IMR-90 (cell line): ENCODE measurements around the gene UBR7. TPM values are rescaled to one million over a fixed set of nuclear protein-coding genes. Genes with fewer than 3 reads are reported as not detected.
A peak's percentile ranks its signal among the peaks of the same experiment; 100 is the strongest.

Experiments used
- ATAC-seq: fragments of 200-7000 bp; cut with Tn5 transposase; 2 replicates; pipeline ENCODE4 v1.9.1; 2020; ENCODE audit warnings: low read depth, mild to moderate bottlenecking, moderate library complexity
- BruUV-seq: library from RNA; stranded (reverse); fragments of 400-500 nt; replicated peaks from 2 replicates; lab custom pipeline; 2021; lab: Mats Ljungman, UMichigan
- CTCF ChIA-PET: fragments of 300-600 bp; formaldehyde crosslinking; extraction: SDS; loops from one replicate; lab custom pipeline; 2021; ENCODE audit warnings: antibody characterized with exemption; lab: Yijun Ruan, JAX
- POLR2A ChIA-PET: fragments of 300-600 bp; sonication (Branson Sonifier 250); formaldehyde crosslinking; loops from one replicate; lab custom pipeline; 2022; ENCODE audit warnings: antibody characterized with exemption; ENCODE audit not compliant: unreplicated experiment; lab: Charles Lee
- DNase-seq: peaks from one replicate; pipeline ENCODE4 v3.0.0; 2013
- H2AFZ ChIP-seq: replicated peaks from 2 replicates; pipeline ENCODE3; 2013; ENCODE audit warnings: low read length, mild to moderate bottlenecking; ENCODE audit not compliant: poor library complexity
- H2AK5ac ChIP-seq: 2 replicates; pipeline ENCODE4 v1.6.1; 2013; ENCODE audit warnings: low read depth, low read length, inconsistent platforms
- H2AK9ac ChIP-seq: replicated peaks from 2 replicates; pipeline ENCODE3; 2013; ENCODE audit warnings: mild to moderate bottlenecking, low read depth, low read length, moderate library complexity; ENCODE audit not compliant: poor library complexity
- H2BK120ac ChIP-seq: 2 replicates; pipeline ENCODE4 v1.6.1; 2013; ENCODE audit warnings: low read depth, low read length, inconsistent platforms
- H2BK15ac ChIP-seq: 3 replicates; pipeline ENCODE4 v1.6.1; 2013; ENCODE audit warnings: low read depth, low read length, inconsistent platforms
- H2BK20ac ChIP-seq: 2 replicates; pipeline ENCODE4 v1.6.1; 2013; ENCODE audit warnings: low read depth, mild to moderate bottlenecking, inconsistent platforms, low read length, moderate library complexity
- H2BK5ac ChIP-seq: 2 replicates; pipeline ENCODE4 v1.6.1; 2013; ENCODE audit warnings: mild to moderate bottlenecking, low read depth, low read length, inconsistent platforms; ENCODE audit not compliant: poor library complexity, severe bottlenecking
- H3K14ac ChIP-seq: replicated peaks from 2 replicates; pipeline ENCODE4 v1.6.1; 2013; ENCODE audit warnings: low read depth, low read length, inconsistent platforms
- H3K18ac ChIP-seq: 2 replicates; pipeline ENCODE4 v1.6.1; 2013; ENCODE audit warnings: low read depth, low read length, control low read depth
- H3K23ac ChIP-seq: 2 replicates; pipeline ENCODE4 v1.6.1; 2013; ENCODE audit warnings: low read depth, low read length, inconsistent platforms
- H3K27ac ChIP-seq: 2 replicates; pipeline ENCODE4 v1.5.1; 2013; ENCODE audit warnings: mild to moderate bottlenecking, control low read depth, low read length; ENCODE audit not compliant: insufficient read depth
- H3K27me3 ChIP-seq: 2 replicates; pipeline ENCODE4 v1.6.1; 2013; ENCODE audit warnings: low read length; ENCODE audit not compliant: control insufficient read depth, insufficient read depth
- H3K36me3 ChIP-seq: 2 replicates; pipeline ENCODE4 v1.6.1; 2013; ENCODE audit warnings: low read length, mixed read lengths; ENCODE audit not compliant: control insufficient read depth, insufficient read depth
- H3K4ac ChIP-seq: 2 replicates; pipeline ENCODE4 v1.6.1; 2013; ENCODE audit warnings: low read depth, low read length, inconsistent platforms
- H3K4me1 ChIP-seq: 2 replicates; pipeline ENCODE4 v1.6.1; 2013; ENCODE audit warnings: low read length, mixed read lengths; ENCODE audit not compliant: control insufficient read depth, insufficient read depth
- H3K4me2 ChIP-seq: 2 replicates; pipeline ENCODE4 v1.6.1; 2013; ENCODE audit warnings: low read depth, mild to moderate bottlenecking, control low read depth, low read length, moderate library complexity
- H3K4me3 ChIP-seq: 2 replicates; pipeline ENCODE4 v1.5.1; 2013; ENCODE audit warnings: low read depth, mild to moderate bottlenecking, control low read depth, low read length, moderate library complexity; ENCODE audit not compliant: insufficient read depth
- H3K56ac ChIP-seq: 2 replicates; pipeline ENCODE4 v1.6.1; 2013; ENCODE audit warnings: low read length, inconsistent platforms; ENCODE audit not compliant: insufficient read depth; ENCODE audit errors: extremely low read depth
- H3K79me1 ChIP-seq, 2 experiments: 2 replicates each; pipeline ENCODE4 v1.6.1; 2013; ENCODE audit warnings: low read length in 2 of 2, inconsistent platforms in 1 of 2, low read depth in 1 of 2
- H3K9ac ChIP-seq: 2 replicates; pipeline ENCODE4 v1.6.1; 2013; ENCODE audit warnings: low read depth, low read length, control low read depth
- H3K9me1 ChIP-seq: 2 replicates; pipeline ENCODE4 v1.6.1; 2013; ENCODE audit warnings: low read length, inconsistent platforms; ENCODE audit not compliant: insufficient read depth
- H3K9me3 ChIP-seq: 2 replicates; pipeline ENCODE4 v1.6.1; 2013; ENCODE audit warnings: low read length; ENCODE audit not compliant: control insufficient read depth, insufficient read depth
- H4K20me1 ChIP-seq: 2 replicates; pipeline ENCODE4 v1.6.1; 2013; ENCODE audit warnings: low read length, inconsistent platforms; ENCODE audit not compliant: insufficient read depth
- H4K5ac ChIP-seq: 2 replicates; pipeline ENCODE4 v1.6.1; 2013; ENCODE audit warnings: mild to moderate bottlenecking, low read depth, low read length, control low read depth
- H4K8ac ChIP-seq, 2 experiments: 2 replicates each; pipeline ENCODE4 v1.6.1; 2013; ENCODE audit warnings: low read depth in 2 of 2, low read length in 2 of 2, control low read depth in 1 of 2, inconsistent platforms in 1 of 2
- H4K91ac ChIP-seq: 2 replicates; pipeline ENCODE4 v1.6.1; 2013; ENCODE audit warnings: low read depth, low read length, inconsistent platforms; ENCODE audit not compliant: insufficient read depth
- CEBPB ChIP-seq: IDR thresholded peaks from 2 replicates; pipeline ENCODE4 v1.6.1; 2012; ENCODE audit warnings: low read depth, low read length, improper control_type of control experiment
- FOS ChIP-seq: fragments of 150-350 bp; IDR thresholded peaks from 2 replicates; pipeline ENCODE4 v1.6.1; 2016; ENCODE audit warnings: low read depth, low read length
- MAFK ChIP-seq: IDR thresholded peaks from 2 replicates; pipeline ENCODE4 v1.6.1; 2012; ENCODE audit warnings: low read depth, low read length, improper control_type of control experiment
- MAZ ChIP-seq: IDR thresholded peaks from 2 replicates; pipeline ENCODE4 v1.6.1; 2012; ENCODE audit warnings: low read depth, mild to moderate bottlenecking, low read length, improper control_type of control experiment, moderate library complexity, borderline replicate concordance
- MXI1 ChIP-seq: IDR thresholded peaks from 2 replicates; pipeline ENCODE4 v1.6.1; 2012; ENCODE audit warnings: low read depth, mild to moderate bottlenecking, low read length, moderate library complexity, borderline replicate concordance
- NFE2L2 ChIP-seq: fragments of 150-350 bp; IDR thresholded peaks from 2 replicates; pipeline ENCODE4 v1.6.1; 2016; ENCODE audit warnings: low read depth, mild to moderate bottlenecking, low read length
- POLR2A ChIP-seq: IDR thresholded peaks from 2 replicates; pipeline ENCODE4 v1.6.1; 2012; ENCODE audit warnings: mild to moderate bottlenecking, low read depth, low read length
- RAD21 ChIP-seq: IDR thresholded peaks from 2 replicates; pipeline ENCODE4 v1.6.1; 2012; ENCODE audit warnings: low read length, improper control_type of control experiment
- RCOR1 ChIP-seq: IDR thresholded peaks from 2 replicates; pipeline ENCODE4 v1.6.1; 2012; ENCODE audit warnings: mild to moderate bottlenecking, low read length, improper control_type of control experiment; ENCODE audit not compliant: insufficient replicate concordance
- RFX5 ChIP-seq: IDR thresholded peaks from 2 replicates; pipeline ENCODE4 v1.8.0; 2012; ENCODE audit warnings: low read depth, mild to moderate bottlenecking, low read length, moderate library complexity
- USF2 ChIP-seq: fragments of 150-350 bp; IDR thresholded peaks from 2 replicates; pipeline ENCODE4 v1.6.1; 2017; ENCODE audit warnings: mild to moderate bottlenecking, antibody characterized with exemption, low read length, low read depth
- WGBS, 2 experiments: methylation state at CpG; one replicate each; pipeline versions ENCODE4 v1.1.5 to v1.1.7; 2013; ENCODE audit warnings: missing lambda C conversion rate in 2 of 2; ENCODE audit not compliant: insufficient read length in 1 of 2; ENCODE audit errors: extremely low coverage in 2 of 2; 5-methylcytosine and 5-hydroxymethylcytosine counted together
- dilution Hi-C: fragments of 300-500 bp; cut with HindIII; formaldehyde crosslinking; loops from one replicate; pipeline ENCODE4 v1.14.3; 2018; ENCODE audit warnings: low sequenced_read_pairs; ENCODE audit not compliant: unreplicated experiment
- in situ Hi-C: fragments of 300-500 bp; cut with MboI; formaldehyde crosslinking; loops from 3 replicates; pipeline ENCODE4 v1.14.3; 2019; ENCODE audit warnings: low sequenced_read_pairs, inconsistent platforms, mixed read lengths
- intact Hi-C: fragments of 100-400 bp; cut with micrococcal nuclease; formaldehyde crosslinking; loops from 2 replicates; pipeline ENCODE4 v1.10.0; 2022
- polyA plus RNA-seq, 3 experiments: library from polyadenylated mRNA; depleted of rRNA; stranded (reverse); fragments of >200 nt; gene quantifications; 2 replicates each; pipeline ENCODE4 v1.2.3, GENCODE V29; 2012; ENCODE audit warnings: low replicate concordance in 1 of 3
- total RNA-seq: library from RNA; depleted of rRNA; stranded (reverse); fragments of >200 nt; gene quantifications from 2 replicates; pipeline ENCODE4 v1.2.3, GENCODE V29; 2012

The UBR7 gene
- total and polyA plus RNA-seq, 2 of the 4 experiments (the other 2 are of a cell fraction): 24.2 to 29.4 TPM

DNA sequence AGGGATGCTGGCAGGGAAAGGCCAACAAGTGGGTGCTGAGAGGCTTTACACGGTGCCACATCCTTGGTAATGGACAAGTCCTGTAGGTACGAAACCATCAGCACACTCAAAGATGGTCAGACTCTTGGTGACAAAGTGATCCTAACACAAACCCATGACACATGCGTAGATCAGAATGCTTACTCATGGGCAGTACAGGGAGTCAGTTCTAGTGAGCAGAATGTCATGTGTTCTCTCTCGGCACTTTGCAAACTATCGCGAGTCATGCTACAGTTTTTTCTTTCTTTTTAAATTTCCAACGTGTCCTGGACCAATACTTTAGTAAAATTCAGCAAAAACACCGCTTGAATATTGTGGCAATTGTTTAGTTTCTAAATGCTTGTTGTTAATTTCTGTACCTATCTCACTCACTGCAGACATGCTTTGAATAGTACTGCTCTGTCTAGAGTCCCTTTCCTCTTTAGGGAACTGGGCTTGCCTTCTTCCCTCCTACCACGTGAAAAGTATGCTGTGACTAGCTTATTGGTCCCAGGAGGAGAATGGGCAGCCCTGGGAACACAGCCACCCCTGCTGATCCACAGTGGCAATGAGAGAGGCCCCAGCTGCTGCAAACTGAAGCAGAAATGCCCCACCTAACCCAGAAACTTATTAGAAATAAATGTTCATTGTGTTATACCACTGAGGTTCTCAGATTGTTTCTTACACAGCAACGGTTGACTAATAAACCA, 62.4 kb downstream of the UBR7 start:
- peak overlapping the region; percentile 77 for H2BK120ac ChIP-seq
- H4K5ac ChIP-seq: no peak overlapping the region
- BruUV-seq: no TSS peak
- dilution Hi-C loops (no loop called here), in situ Hi-C loops (no loop called here), intact Hi-C loops (no loop called here)
- H3K4me1 ChIP-seq: peaks cover 5% of the 10 kb centered on the region; the same call in 1 of the 2 replicates
- no peak overlapping the region for H2BK15ac ChIP-seq
- H3K9ac ChIP-seq: no peak overlapping the region
- peak overlapping the region; percentile 4; the same call in 1 of the 2 replicates for H4K91ac ChIP-seq
- DNase-seq (peak; percentile 90), ATAC-seq (peak; percentile 84)
- ChIA-PET CTCF (interaction anchor here (1.5 kb wide), 1 partner anchor 11 kb away, joined by 5 read pairs; no protein-coding TSS in a partner anchor), POLR2A (no interaction called here)
- peak overlapping the region; percentile 86 for H3K14ac ChIP-seq
- no peak for TF ChIP-seq RAD21
- peak; percentile 64 for TF ChIP-seq NFE2L2
- no peak for TF ChIP-seq POLR2A
- TF ChIP-seq RFX5: no peak
- TF ChIP-seq MXI1: no peak
- 0 out of 2 replicates have a peak, but pooled peaks have one; percentile 34 for TF ChIP-seq MAFK
- TF ChIP-seq USF2: peak; percentile 44; the same call in 1 of the 2 replicates
- no peak for TF ChIP-seq MAZ
- TF ChIP-seq CEBPB: no peak
- TF ChIP-seq RCOR1: no peak
- peak; percentile 41 for TF ChIP-seq FOS
- 100% methylated on average over 1 of the region's 10 CpGs; no CpG with 5 or more reads in 1 of the 2 experiments for WGBS, 2 experiments
- no peaks in the 10 kb centered on the region for H3K9me3 ChIP-seq
- peak overlapping the region; percentile 82 for H2AFZ ChIP-seq
- peak overlapping the region; percentile 78; the same call in 1 of the 2 replicates for H3K23ac ChIP-seq
- peaks cover 5% of the 10 kb centered on the region for H3K36me3 ChIP-seq
- no peak overlapping the region for H2BK20ac ChIP-seq
- peak overlapping the region in 1 of 2 experiments; percentile 44; a peak in 1 of 4 replicates for H4K8ac ChIP-seq
- peak overlapping the region; percentile 0; the same call in 1 of the 2 replicates for H3K18ac ChIP-seq
- H3K9me1 ChIP-seq: peaks cover 7% of the 10 kb centered on the region
- no peak overlapping the region for H3K56ac ChIP-seq
- no peaks in the 10 kb centered on the region; the same call in 1 of the 2 replicates for H4K20me1 ChIP-seq
- H3K27me3 ChIP-seq: no peaks in the 10 kb centered on the region
- H3K27ac ChIP-seq: 0 out of 2 replicates have a peak overlapping the region, but pooled peaks have one; percentile 3
- H2AK9ac ChIP-seq: no peak overlapping the region
- peak overlapping the region; percentile 67; the same call in 1 of the 2 replicates for H3K4me2 ChIP-seq
- peaks cover 40 to 71% of the 10 kb centered on the region in 2 experiments for H3K79me1 ChIP-seq
- H3K4ac ChIP-seq: peak overlapping the region; percentile 64
- peak overlapping the region; percentile 19; the same call in 1 of the 2 replicates for H3K4me3 ChIP-seq
- peak overlapping the region; percentile 18; the same call in 1 of the 2 replicates for H2AK5ac ChIP-seq
- peak overlapping the region; percentile 69 for H2BK5ac ChIP-seq
